SK-N-SH (cell line): ENCODE data around the gene ZNF578. TPM values are rescaled to one million over a fixed set of nuclear protein-coding genes. Genes with fewer than 3 reads are reported as not detected.

ENCODE experiments used
- CTCF ChIA-PET: fragments of 300-600, 350-600 bp; formaldehyde crosslinking; extraction: SDS; loops from one replicate; lab custom pipeline; 2021; lab: Yijun Ruan, JAX
- POLR2A ChIA-PET: fragments of 350-600 bp; sonication (Branson Sonifier 250); formaldehyde crosslinking; extraction: SDS; loops from one replicate; lab custom pipeline; 2020; ENCODE audit warnings: antibody characterized with exemption, inconsistent platforms; lab: Yijun Ruan, JAX
- DNase-seq: peaks from one replicate; pipeline ENCODE4 v3.0.0; 2012
- H2AFZ ChIP-seq: fragments of 200-600 bp; sonication (generic); 2 replicates; pipeline ENCODE4 v1.8.1; 2016; ENCODE audit warnings: antibody characterized with exemption, mild to moderate bottlenecking, low read depth
- H3F3A ChIP-seq: fragments of 200-600 bp; sonication (generic); replicated peaks from 2 replicates; pipeline ENCODE3; 2016; ENCODE audit warnings: antibody characterized with exemption, mild to moderate bottlenecking; ENCODE audit not compliant: insufficient read depth
- H3K27ac ChIP-seq, 2 experiments: fragments of 200-500 bp in 1 of 2; fragments of 200-600 bp in 1 of 2; sonication (Bioruptor generic) in 1 of 2; sonication (generic), shearing (Covaris generic) in 1 of 2; 2 replicates each; pipeline versions ENCODE4 v1.5.1 to v1.6.1; 2014 to 2016; ENCODE audit warnings: low read depth in 2 of 2, inconsistent platforms in 1 of 2, low read length in 1 of 2, mild to moderate bottlenecking in 1 of 2, mixed read lengths in 1 of 2
- H3K27me3 ChIP-seq: fragments of 200-600 bp; sonication (generic), shearing (Covaris generic); 2 replicates; pipeline ENCODE4 v1.6.1; 2016; ENCODE audit warnings: mixed run types; ENCODE audit not compliant: insufficient read depth
- H3K36me3 ChIP-seq, 2 experiments: fragments of 200-500 bp in 1 of 2; fragments of 200-600 bp in 1 of 2; sonication (Bioruptor generic) in 1 of 2; sonication (generic) in 1 of 2; replicated peaks in 1 of 2; 2 replicates each; pipeline versions ENCODE3 to v1.5.1; 2014 to 2016; ENCODE audit warnings: low read length in 1 of 2, mild to moderate bottlenecking in 1 of 2; ENCODE audit not compliant: insufficient read depth in 2 of 2, control insufficient read depth in 1 of 2
- H3K4me1 ChIP-seq, 2 experiments: fragments of 200-500 bp in 1 of 2; fragments of 200-600 bp in 1 of 2; sonication (Bioruptor generic) in 1 of 2; sonication (generic), shearing (Covaris generic) in 1 of 2; 2 replicates each; pipeline versions ENCODE4 v1.5.1 to v1.6.1; 2014 to 2016; ENCODE audit warnings: low read depth in 1 of 2, low read length in 1 of 2, mixed run types in 1 of 2; ENCODE audit not compliant: insufficient read depth in 2 of 2, control insufficient read depth in 1 of 2
- H3K4me2 ChIP-seq: fragments of 200-600 bp; sonication (generic), shearing (Covaris generic); 2 replicates; pipeline ENCODE4 v1.6.1; 2017; ENCODE audit warnings: mixed run types
- H3K4me3 ChIP-seq, 2 experiments: fragments of 200-500 bp in 1 of 2; fragments of 200-600 bp in 1 of 2; sonication (Bioruptor generic) in 1 of 2; sonication (generic), shearing (Covaris generic) in 1 of 2; 2 replicates each; pipeline versions ENCODE4 v1.5.1 to v1.8.1; 2014 to 2016; ENCODE audit warnings: low read depth in 2 of 2, inconsistent platforms in 1 of 2, low read length in 1 of 2, mild to moderate bottlenecking in 1 of 2, mixed read lengths in 1 of 2, moderate library complexity in 1 of 2
- H3K79me2 ChIP-seq: fragments of 200-600 bp; sonication (generic); 2 replicates; pipeline ENCODE4 v1.8.1; 2017; ENCODE audit warnings: mild to moderate bottlenecking; ENCODE audit not compliant: insufficient read depth
- H3K9ac ChIP-seq: fragments of 200-600 bp; sonication (generic); 2 replicates; pipeline ENCODE4 v1.6.1; 2017; ENCODE audit warnings: mixed run types
- H3K9me2 ChIP-seq: fragments of 200-600 bp; sonication (generic); 2 replicates; pipeline ENCODE4 v1.6.1; 2017; ENCODE audit warnings: mixed run types
- H3K9me3 ChIP-seq: fragments of 200-600 bp; sonication (generic); 2 replicates; pipeline ENCODE4 v1.6.1; 2017; ENCODE audit warnings: mixed run types, mild to moderate bottlenecking, moderate library complexity
- H4K20me1 ChIP-seq: fragments of 200-600 bp; sonication (generic); 2 replicates; pipeline ENCODE4 v1.6.1; 2017; ENCODE audit warnings: mild to moderate bottlenecking, mixed run types; ENCODE audit not compliant: insufficient read depth
- CHD2 ChIP-seq: fragments of 150-350 bp; IDR thresholded peaks from 2 replicates; pipeline ENCODE4 v1.6.1; 2018; ENCODE audit warnings: low read length; ENCODE audit not compliant: partially characterized antibody
- ELF1 ChIP-seq: IDR thresholded peaks from 2 replicates; pipeline ENCODE4 v1.4.0; 2012
- FOSL2 ChIP-seq: IDR thresholded peaks from 2 replicates; pipeline ENCODE4 v1.4.0; 2012; ENCODE audit warnings: low read depth, mild to moderate bottlenecking, moderate library complexity, borderline replicate concordance
- GABPA ChIP-seq: IDR thresholded peaks from 2 replicates; pipeline ENCODE4 v1.4.0; 2012; ENCODE audit warnings: low read depth, mild to moderate bottlenecking
- MEF2A ChIP-seq: IDR thresholded peaks from 2 replicates; pipeline ENCODE4 v1.4.0; 2012; ENCODE audit warnings: low read depth, borderline replicate concordance
- MXI1 ChIP-seq: IDR thresholded peaks from 2 replicates; pipeline ENCODE4 v1.6.1; 2012; ENCODE audit warnings: mild to moderate bottlenecking, low read depth, low read length, improper control_type of control experiment
- NRF1 ChIP-seq: IDR thresholded peaks from 2 replicates; pipeline ENCODE4 v1.6.1; 2012; ENCODE audit warnings: low read depth, mild to moderate bottlenecking, low read length
- POLR2AphosphoS5 ChIP-seq: IDR thresholded peaks from 2 replicates; pipeline ENCODE4 v1.6.1; 2012; ENCODE audit warnings: low read depth, low read length
- RAD21 ChIP-seq: IDR thresholded peaks from 2 replicates; pipeline ENCODE4 v1.6.1; 2012; ENCODE audit warnings: mild to moderate bottlenecking, low read length
- RCOR1 ChIP-seq: fragments of 150-350 bp; IDR thresholded peaks from 2 replicates; pipeline ENCODE4 v1.6.1; 2017; ENCODE audit warnings: antibody characterized with exemption, low read length
- RXRA ChIP-seq: IDR thresholded peaks from 2 replicates; pipeline ENCODE4 v1.4.0; 2012; ENCODE audit warnings: low read depth, mild to moderate bottlenecking, borderline replicate concordance
- SMC3 ChIP-seq: IDR thresholded peaks from 2 replicates; pipeline ENCODE4 v1.6.1; 2012; ENCODE audit warnings: low read depth, low read length, improper control_type of control experiment
- TAF1 ChIP-seq: IDR thresholded peaks from 2 replicates; pipeline ENCODE4 v1.6.1; 2012; ENCODE audit warnings: low read depth, mild to moderate bottlenecking, low read length, moderate library complexity, borderline replicate concordance
- TEAD4 ChIP-seq: IDR thresholded peaks from 2 replicates; pipeline ENCODE4 v1.4.0; 2012; ENCODE audit warnings: mild to moderate bottlenecking, borderline replicate concordance; ENCODE audit not compliant: insufficient read depth
- YY1 ChIP-seq: IDR thresholded peaks from 2 replicates; pipeline ENCODE4 v1.4.0; 2012; ENCODE audit warnings: low read depth, mild to moderate bottlenecking
- WGBS: methylation state at CpG from one replicate; pipeline ENCODE4 v1.1.6; 2017; ENCODE audit warnings: low lambda C conversion rate; 5-methylcytosine and 5-hydroxymethylcytosine counted together
- polyA plus RNA-seq, 3 experiments: library from polyadenylated mRNA; depleted of rRNA; stranded (reverse); fragments of >200 nt; gene quantifications; 2 replicates each; pipeline ENCODE4 v1.2.3, GENCODE V29; 2012
- TF ChIP-seq, protein P1 (sequence below): fragments of 150-350 bp; IDR thresholded peaks from 2 replicates; pipeline ENCODE4 v1.6.1; 2016; ENCODE audit warnings: mild to moderate bottlenecking, low read depth, low read length
- TF ChIP-seq, protein P2 (sequence below): fragments of 200-600 bp; sonication (generic); IDR thresholded peaks from 2 replicates; pipeline ENCODE4 v1.6.1; 2017; ENCODE audit warnings: antibody characterized with exemption, mild to moderate bottlenecking, moderate library complexity
- TF ChIP-seq, protein P3 (sequence below): IDR thresholded peaks from 2 replicates; pipeline ENCODE4 v1.6.1; 2012; ENCODE audit warnings: mild to moderate bottlenecking, low read depth, low read length, moderate library complexity
- TF ChIP-seq, protein P4 (sequence below): IDR thresholded peaks from 2 replicates; pipeline ENCODE4 v1.4.0; 2012; ENCODE audit warnings: low read depth
- TF ChIP-seq, protein P5 (sequence below): IDR thresholded peaks from 2 replicates; pipeline ENCODE4; 2012

ZNF578 gene
- polyA plus RNA-seq, 1 of the 3 experiments (the other 2 are of a cell fraction): 2.5 TPM

DNA sequence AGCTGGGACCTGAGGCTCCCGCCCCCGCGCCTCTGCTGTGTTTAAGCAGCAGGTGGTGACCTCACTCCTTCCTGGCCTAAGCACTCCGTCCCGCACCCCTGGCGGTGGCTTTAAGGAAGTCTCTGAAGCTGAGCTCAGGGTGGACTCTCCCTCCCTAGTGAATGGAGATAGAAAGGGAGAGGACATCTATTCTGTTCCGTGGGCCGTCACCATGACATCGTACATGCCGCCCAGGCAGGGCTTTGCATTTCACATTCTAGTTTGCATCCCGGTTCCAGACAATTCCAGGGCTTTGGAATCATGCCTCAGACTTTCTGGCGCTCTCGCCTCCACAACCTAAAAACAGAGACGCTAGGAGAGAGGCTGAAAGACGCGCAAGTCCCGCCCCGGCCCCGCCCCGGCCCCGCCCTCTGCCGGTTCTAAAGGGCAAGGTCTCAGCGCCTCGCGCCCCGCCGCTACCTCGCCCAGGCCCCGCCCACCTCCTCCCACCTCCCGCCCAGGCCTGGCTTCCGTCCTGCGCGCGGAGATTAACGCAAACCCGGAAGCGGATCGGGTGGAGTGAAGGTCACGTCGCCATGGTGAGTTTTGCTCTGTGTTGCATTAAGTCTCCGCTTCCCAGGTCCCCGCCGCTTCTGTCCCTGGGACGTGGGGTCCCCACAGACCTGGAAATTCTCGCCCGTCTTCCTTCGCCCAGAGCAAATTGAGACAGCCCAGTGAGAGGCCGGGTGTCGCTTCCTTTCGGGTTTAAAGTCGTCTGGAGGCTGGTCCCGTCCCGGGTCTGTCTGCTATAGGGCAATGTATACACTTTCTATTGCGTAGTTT is 74.0 kb downstream of the ZNF578 start, which contains the start of gene ZNF808:
ZNF808 (plus strand) TSS at position 535 of the 822 bp plus-strand sequence. CDS start 15,617 bp downstream, outside the sequence.
- 9% methylated on average over 23 of the region's 54 CpGs for WGBS
- H4K20me1 ChIP-seq: no peaks in the 10 kb centered on the region
- H3K9me3 ChIP-seq: no peaks in the 10 kb centered on the region
- peak within 1 kb of the TSS; percentile 73 to 78 for H3K4me3 ChIP-seq
- peaks cover 11% of the 10 kb centered on the region for H3F3A ChIP-seq
- no peaks in the 10 kb centered on the region for H3K27me3 ChIP-seq
- H3K27ac ChIP-seq: peak within 1 kb of the TSS; percentile 76 to 83
- ChIA-PET CTCF (interaction anchor here (1.2 to 1.4 kb wide), 2 partner anchors 7 to 38 kb away, joined by 3 read pairs; no protein-coding TSS in a partner anchor), POLR2A (interaction anchor here (0.7 to 1.0 kb wide), 2 partner anchors 8 to 158 kb away, joined by 4 to 6 read pairs; partner anchors contain the start of gene ZNF880)
- peak within 1 kb of the TSS; percentile 83 for H3K4me2 ChIP-seq
- H3K79me2 ChIP-seq: peaks cover 23% of the 10 kb centered on the region
- peaks cover 0 to 10% of the 10 kb centered on the region in 2 experiments; a peak in 1 of 4 replicates for H3K4me1 ChIP-seq
- peak within 1 kb of the TSS; percentile 93 for H2AFZ ChIP-seq
- DNase-seq: peak; percentile 92
- no peaks in the 10 kb centered on the region for H3K36me3 ChIP-seq
- H3K9me2 ChIP-seq: no peaks in the 10 kb centered on the region
- H3K9ac ChIP-seq: peak within 1 kb of the TSS; percentile 89
- TF ChIP-seq, protein P1, sequence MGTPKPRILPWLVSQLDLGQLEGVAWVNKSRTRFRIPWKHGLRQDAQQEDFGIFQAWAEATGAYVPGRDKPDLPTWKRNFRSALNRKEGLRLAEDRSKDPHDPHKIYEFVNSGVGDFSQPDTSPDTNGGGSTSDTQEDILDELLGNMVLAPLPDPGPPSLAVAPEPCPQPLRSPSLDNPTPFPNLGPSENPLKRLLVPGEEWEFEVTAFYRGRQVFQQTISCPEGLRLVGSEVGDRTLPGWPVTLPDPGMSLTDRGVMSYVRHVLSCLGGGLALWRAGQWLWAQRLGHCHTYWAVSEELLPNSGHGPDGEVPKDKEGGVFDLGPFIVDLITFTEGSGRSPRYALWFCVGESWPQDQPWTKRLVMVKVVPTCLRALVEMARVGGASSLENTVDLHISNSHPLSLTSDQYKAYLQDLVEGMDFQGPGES: no peak
- TF ChIP-seq, protein P2, sequence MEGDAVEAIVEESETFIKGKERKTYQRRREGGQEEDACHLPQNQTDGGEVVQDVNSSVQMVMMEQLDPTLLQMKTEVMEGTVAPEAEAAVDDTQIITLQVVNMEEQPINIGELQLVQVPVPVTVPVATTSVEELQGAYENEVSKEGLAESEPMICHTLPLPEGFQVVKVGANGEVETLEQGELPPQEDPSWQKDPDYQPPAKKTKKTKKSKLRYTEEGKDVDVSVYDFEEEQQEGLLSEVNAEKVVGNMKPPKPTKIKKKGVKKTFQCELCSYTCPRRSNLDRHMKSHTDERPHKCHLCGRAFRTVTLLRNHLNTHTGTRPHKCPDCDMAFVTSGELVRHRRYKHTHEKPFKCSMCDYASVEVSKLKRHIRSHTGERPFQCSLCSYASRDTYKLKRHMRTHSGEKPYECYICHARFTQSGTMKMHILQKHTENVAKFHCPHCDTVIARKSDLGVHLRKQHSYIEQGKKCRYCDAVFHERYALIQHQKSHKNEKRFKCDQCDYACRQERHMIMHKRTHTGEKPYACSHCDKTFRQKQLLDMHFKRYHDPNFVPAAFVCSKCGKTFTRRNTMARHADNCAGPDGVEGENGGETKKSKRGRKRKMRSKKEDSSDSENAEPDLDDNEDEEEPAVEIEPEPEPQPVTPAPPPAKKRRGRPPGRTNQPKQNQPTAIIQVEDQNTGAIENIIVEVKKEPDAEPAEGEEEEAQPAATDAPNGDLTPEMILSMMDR: peak; percentile 60
- TF ChIP-seq FOSL2 (0 out of 2 replicates have a peak, but pooled peaks have one; percentile 7), POLR2AphosphoS5 (peak; percentile 85), TEAD4 (no peak), CHD2 (peak; percentile 42), RCOR1 (peak; percentile 22; the same call in 1 of the 2 replicates), RXRA (no peak), NRF1 (peak; percentile 44), MEF2A (no peak), YY1 (peak; percentile 68; the same call in 1 of the 2 replicates), GABPA (peak; percentile 78), TAF1 (0 out of 2 replicates have a peak, but pooled peaks have one; percentile 10), ELF1 (peak; percentile 90), RAD21 (peak; percentile 46), MXI1 (peak; percentile 33; the same call in 1 of the 2 replicates), SMC3 (no peak)
- TF ChIP-seq, protein P3, sequence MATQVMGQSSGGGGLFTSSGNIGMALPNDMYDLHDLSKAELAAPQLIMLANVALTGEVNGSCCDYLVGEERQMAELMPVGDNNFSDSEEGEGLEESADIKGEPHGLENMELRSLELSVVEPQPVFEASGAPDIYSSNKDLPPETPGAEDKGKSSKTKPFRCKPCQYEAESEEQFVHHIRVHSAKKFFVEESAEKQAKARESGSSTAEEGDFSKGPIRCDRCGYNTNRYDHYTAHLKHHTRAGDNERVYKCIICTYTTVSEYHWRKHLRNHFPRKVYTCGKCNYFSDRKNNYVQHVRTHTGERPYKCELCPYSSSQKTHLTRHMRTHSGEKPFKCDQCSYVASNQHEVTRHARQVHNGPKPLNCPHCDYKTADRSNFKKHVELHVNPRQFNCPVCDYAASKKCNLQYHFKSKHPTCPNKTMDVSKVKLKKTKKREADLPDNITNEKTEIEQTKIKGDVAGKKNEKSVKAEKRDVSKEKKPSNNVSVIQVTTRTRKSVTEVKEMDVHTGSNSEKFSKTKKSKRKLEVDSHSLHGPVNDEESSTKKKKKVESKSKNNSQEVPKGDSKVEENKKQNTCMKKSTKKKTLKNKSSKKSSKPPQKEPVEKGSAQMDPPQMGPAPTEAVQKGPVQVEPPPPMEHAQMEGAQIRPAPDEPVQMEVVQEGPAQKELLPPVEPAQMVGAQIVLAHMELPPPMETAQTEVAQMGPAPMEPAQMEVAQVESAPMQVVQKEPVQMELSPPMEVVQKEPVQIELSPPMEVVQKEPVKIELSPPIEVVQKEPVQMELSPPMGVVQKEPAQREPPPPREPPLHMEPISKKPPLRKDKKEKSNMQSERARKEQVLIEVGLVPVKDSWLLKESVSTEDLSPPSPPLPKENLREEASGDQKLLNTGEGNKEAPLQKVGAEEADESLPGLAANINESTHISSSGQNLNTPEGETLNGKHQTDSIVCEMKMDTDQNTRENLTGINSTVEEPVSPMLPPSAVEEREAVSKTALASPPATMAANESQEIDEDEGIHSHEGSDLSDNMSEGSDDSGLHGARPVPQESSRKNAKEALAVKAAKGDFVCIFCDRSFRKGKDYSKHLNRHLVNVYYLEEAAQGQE: no peak
- TF ChIP-seq, protein P4, sequence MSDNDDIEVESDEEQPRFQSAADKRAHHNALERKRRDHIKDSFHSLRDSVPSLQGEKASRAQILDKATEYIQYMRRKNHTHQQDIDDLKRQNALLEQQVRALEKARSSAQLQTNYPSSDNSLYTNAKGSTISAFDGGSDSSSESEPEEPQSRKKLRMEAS: peak; percentile 7
- TF ChIP-seq, protein P5, sequence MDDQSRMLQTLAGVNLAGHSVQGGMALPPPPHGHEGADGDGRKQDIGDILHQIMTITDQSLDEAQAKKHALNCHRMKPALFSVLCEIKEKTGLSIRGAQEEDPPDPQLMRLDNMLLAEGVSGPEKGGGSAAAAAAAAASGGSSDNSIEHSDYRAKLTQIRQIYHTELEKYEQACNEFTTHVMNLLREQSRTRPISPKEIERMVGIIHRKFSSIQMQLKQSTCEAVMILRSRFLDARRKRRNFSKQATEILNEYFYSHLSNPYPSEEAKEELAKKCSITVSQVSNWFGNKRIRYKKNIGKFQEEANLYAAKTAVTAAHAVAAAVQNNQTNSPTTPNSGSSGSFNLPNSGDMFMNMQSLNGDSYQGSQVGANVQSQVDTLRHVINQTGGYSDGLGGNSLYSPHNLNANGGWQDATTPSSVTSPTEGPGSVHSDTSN: no peak
